Colonic mucosa (tissue), 4 donors: ENCODE measurements around the gene EFNA1. TPM values are rescaled to one million over a fixed set of nuclear protein-coding genes. Genes with fewer than 3 reads are reported as not detected.

ENCODE experiments used
- DNase-seq: peaks from one replicate; pipeline ENCODE4 v3.0.0-alpha.2; 2020
- H3K27ac ChIP-seq: fragments of 200-600 bp; one replicate; pipeline ENCODE4 v1.8.0; 2021
- H3K27me3 ChIP-seq: fragments of 200-600 bp; one replicate; pipeline ENCODE4 v1.8.0; 2021
- H3K36me3 ChIP-seq: fragments of 200-600 bp; one replicate; pipeline ENCODE4 v1.8.0; 2021
- H3K4me1 ChIP-seq: fragments of 200-600 bp; one replicate; pipeline ENCODE4 v1.8.0; 2021; ENCODE audit warnings: mild to moderate bottlenecking
- H3K4me3 ChIP-seq: fragments of 200-600 bp; one replicate; pipeline ENCODE4 v1.8.0; 2021
- H3K9ac ChIP-seq, 2 donors: one replicate each; pipeline ENCODE4 v1.7.0; 2013; ENCODE audit warnings: control low read depth in 2 of 2, low read depth in 2 of 2, low read length in 2 of 2
- H3K9me3 ChIP-seq: fragments of 200-600 bp; one replicate; pipeline ENCODE4 v1.8.0; 2021
- CTCF ChIP-seq: fragments of 200-600 bp; IDR thresholded peaks from one replicate; pipeline ENCODE4 v1.8.0; 2022; ENCODE audit warnings: antibody characterized with exemption, mild to moderate bottlenecking
- intact Hi-C: fragments of 100-400 bp; cut with DNase I; formaldehyde crosslinking; loops from one replicate; pipeline ENCODE4 v1.14.1; 2022
- total RNA-seq, 2 donors: library from RNA; stranded (reverse); fragmentation: NEBNext Ultra II Directional in 1 of 2; extraction: Animal tissue kit (Norgen Biotek cat#: 25700) in 1 of 2; gene quantifications; one replicate each; pipeline ENCODE4 v1.2.1, GENCODE V29; 2021
- donor health status: healthy.
- donor health status: DM: no; HTN: no; CAD: no.
- donor health status: DM: no; HTN: no; CAD: no.

The EFNA1 gene
- total RNA-seq, 2 donors from 2014 or later, result 61.3 to 125 TPM

DNA sequence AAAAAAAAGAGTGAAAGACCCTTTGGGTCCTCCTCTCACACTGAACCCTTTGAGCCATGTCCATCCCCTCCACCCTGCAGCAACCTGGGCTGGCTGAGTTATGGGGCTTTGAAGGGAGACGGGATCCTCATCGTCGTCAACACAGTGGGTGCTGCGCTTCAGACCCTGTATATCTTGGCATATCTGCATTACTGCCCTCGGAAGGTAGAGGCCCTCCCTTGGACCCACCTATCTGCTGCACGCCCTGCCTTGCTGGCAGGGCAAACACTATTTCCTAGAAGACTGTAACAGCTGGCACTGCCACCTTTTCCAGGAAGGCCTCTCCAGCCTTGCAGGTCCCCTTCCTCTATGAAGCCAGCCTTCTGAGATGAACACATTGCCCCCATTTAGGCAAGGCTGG is 9.1 kb downstream of the EFNA1 start:
- intact Hi-C loops, result no loop called here
- peaks cover 6% of the 10 kb centered on the region for H3K36me3 ChIP-seq
- no peaks in the 10 kb centered on the region for H3K27me3 ChIP-seq
- peaks cover 20% of the 10 kb centered on the region for H3K4me1 ChIP-seq
- TF ChIP-seq CTCF, result no peak
- peak overlapping the region; percentile 31 to 97 for H3K9ac ChIP-seq
- peak; percentile 68 for DNase-seq
- H3K27ac ChIP-seq, result peak overlapping the region; percentile 98
- H3K4me3 ChIP-seq, result peak overlapping the region; percentile 45
- no peaks in the 10 kb centered on the region for H3K9me3 ChIP-seq

DNA sequence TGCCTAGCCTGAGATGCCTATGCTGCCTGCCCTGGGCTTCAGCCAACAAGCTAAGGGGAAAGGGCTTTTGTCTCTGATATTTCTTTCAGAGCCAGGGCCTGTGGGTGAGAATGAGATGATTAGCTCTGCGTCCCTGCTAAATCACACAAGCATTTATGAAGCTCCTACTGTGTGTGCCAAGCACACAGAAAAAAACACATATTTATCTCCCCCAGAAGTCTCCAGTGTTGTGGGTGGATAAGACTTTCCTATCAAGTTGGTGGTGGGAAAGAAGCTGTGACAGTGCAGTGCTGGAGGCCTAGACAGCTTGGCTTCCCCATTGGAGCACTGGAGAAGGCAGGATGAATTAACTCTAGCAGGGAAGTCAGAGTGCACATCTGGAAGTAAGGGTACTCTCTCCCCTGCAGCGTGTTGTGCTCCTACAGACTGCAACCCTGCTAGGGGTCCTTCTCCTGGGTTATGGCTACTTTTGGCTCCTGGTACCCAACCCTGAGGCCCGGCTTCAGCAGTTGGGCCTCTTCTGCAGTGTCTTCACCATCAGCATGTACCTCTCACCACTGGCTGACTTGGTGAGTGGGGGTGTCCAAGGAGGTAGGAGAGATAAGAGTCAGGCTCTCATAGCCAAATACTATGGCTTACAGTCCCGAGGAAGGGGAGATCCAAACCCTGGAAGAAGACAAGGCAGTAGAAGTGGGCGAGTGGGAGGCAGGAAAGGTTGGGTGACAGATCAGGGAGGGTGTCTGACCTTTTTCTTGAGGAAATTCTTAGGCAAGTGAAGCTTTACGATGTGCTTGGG is 9.7 kb downstream of the EFNA1 start:
- no peak for DNase-seq
- Histone ChIP-seq H3K9ac (peak overlapping the region; percentile 31 to 97), H3K9me3 (no peaks in the 10 kb centered on the region), H3K27me3 (no peaks in the 10 kb centered on the region), H3K36me3 (peaks cover 6% of the 10 kb centered on the region), H3K4me1 (peaks cover 20% of the 10 kb centered on the region), H3K27ac (peak overlapping the region; percentile 98), H3K4me3 (peak overlapping the region; percentile 45)
- intact Hi-C loops, result no loop called here
- no peak for TF ChIP-seq CTCF

GRCh38 chr1:155139895-155140629 is 12.4 kb downstream of the EFNA1 start, which contains the start of gene DPM3:
TSS of gene DPM3 (minus strand) at chr1:155140531. CDS start at chr1:155140240, 291 bp downstream.
- no peak for TF ChIP-seq CTCF

DNA sequence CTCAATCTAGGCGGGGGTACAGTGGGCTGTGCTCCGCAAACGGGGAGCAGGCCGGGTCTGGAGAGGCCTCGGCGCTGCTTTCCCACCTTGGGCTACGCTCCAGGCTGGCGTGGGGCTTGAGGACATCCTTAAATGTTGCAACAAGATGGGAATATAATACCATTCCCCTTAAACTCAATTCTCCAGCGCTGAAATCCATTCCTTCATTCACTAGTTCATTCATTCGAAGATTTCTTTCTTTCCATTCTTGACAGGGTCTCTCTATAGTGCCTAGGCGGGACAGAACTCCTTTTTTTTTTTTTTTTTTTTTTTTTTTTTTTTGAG is 12.9 kb downstream of the EFNA1 start:
- DNase-seq, result no peak
- Histone ChIP-seq H3K36me3 (no peaks in the 10 kb centered on the region), H3K4me3 (peak overlapping the region; percentile 60), H3K9me3 (no peaks in the 10 kb centered on the region), H3K27ac (no peak overlapping the region), H3K9ac (peak overlapping the region; percentile 95), H3K27me3 (no peaks in the 10 kb centered on the region), H3K4me1 (peaks cover 4% of the 10 kb centered on the region)
- intact Hi-C loops, result no loop called here
- no peak for TF ChIP-seq CTCF

More at GRCh38 chr1:155139895-155140629, 12.4 kb downstream of the EFNA1 start, which contains the start of gene DPM3:
- H3K4me3 ChIP-seq, result peak within 1 kb of the TSS; percentile 60
- H3K27me3 ChIP-seq, result no peaks in the 10 kb centered on the region
- peak; percentile 95 for DNase-seq
- H3K9ac ChIP-seq, result peak within 1 kb of the TSS; percentile 95
- H3K27ac ChIP-seq, result peak within 1 kb of the TSS; percentile 89
- no peaks in the 10 kb centered on the region for H3K36me3 ChIP-seq
- intact Hi-C loops, result no loop called here
- H3K9me3 ChIP-seq, result no peaks in the 10 kb centered on the region
- H3K4me1 ChIP-seq, result peaks cover 4% of the 10 kb centered on the region

DNA sequence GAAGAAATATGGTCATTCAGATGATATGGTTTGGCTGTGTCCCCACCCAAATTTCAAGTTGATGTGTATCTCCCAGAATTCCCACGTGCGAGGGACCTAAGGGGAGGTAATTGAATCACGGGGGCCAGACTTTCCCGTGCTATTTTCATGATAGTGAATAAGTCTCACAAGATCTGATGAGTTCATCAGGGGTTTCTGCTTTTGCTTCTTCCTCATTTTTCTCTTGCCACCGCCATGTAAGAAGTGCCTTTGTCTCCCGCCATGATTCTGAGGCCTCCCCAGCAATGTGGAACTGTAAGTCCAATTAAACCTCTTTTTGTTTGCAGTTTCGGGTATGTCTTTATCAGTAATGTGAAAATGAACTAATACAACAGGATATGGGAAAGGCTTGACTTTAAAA is 14.1 kb downstream of the EFNA1 start:
- TF ChIP-seq CTCF, result no peak
- DNase-seq, result no peak
- H3K4me1 ChIP-seq, result peaks cover 4% of the 10 kb centered on the region
- no peak overlapping the region for H3K27ac ChIP-seq
- no peaks in the 10 kb centered on the region for H3K9me3 ChIP-seq
- intact Hi-C loops, result no loop called here
- no peak overlapping the region for H3K9ac ChIP-seq
- H3K27me3 ChIP-seq, result no peaks in the 10 kb centered on the region
- H3K4me3 ChIP-seq, result no peak overlapping the region
- H3K36me3 ChIP-seq, result no peaks in the 10 kb centered on the region
